Measurements from ENCODE around the gene RPL18.

DNA sequence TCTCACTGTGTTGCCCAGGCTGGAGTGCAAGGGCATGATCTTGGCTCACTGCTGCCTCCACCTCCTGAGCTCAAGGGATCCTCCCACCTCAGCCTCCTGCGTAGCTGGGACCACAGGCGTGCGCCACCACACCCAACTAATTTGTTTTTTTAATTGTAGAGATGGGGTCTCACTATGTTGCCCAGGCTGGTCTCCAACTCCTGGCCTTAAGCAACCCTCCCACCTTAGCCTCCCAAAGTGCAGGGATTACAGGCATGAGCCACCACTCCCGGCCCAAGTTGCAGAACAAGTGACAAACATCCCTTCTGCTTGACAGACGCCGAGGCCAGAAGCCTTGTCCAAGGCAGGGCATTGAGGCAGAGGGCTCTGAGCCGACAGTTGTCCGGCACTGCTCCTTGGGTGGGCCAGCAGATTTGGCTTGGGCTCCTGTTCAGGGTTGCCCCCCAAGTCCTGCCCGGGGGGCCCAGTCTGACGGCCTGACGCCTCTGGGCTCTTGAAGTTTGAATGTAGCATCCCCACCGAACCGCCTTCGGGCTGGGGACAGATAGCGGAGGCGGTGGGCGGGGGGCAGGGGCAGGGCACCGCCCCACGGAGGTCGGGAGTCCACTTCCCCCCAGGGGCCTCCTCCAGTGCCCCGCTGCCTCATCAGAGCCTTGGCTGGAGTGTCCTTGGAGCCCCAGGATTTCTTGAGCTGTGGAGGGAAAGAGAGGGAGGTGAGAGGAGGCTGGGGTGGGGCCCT, 18.1 kb downstream of the RPL18 start:
- TF ChIP-seq, protein P1, sequence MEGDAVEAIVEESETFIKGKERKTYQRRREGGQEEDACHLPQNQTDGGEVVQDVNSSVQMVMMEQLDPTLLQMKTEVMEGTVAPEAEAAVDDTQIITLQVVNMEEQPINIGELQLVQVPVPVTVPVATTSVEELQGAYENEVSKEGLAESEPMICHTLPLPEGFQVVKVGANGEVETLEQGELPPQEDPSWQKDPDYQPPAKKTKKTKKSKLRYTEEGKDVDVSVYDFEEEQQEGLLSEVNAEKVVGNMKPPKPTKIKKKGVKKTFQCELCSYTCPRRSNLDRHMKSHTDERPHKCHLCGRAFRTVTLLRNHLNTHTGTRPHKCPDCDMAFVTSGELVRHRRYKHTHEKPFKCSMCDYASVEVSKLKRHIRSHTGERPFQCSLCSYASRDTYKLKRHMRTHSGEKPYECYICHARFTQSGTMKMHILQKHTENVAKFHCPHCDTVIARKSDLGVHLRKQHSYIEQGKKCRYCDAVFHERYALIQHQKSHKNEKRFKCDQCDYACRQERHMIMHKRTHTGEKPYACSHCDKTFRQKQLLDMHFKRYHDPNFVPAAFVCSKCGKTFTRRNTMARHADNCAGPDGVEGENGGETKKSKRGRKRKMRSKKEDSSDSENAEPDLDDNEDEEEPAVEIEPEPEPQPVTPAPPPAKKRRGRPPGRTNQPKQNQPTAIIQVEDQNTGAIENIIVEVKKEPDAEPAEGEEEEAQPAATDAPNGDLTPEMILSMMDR (IDR thresholded peaks at IDR 0.05) = no peak
- no peak for TF ChIP-seq POLR2A (IDR thresholded peaks at IDR 0.05)
- no peak for TF ChIP-seq EP300 (IDR thresholded peaks at IDR 0.05)
